IMR-90 (cell line): ENCODE results near the gene RPL41. TPM values are rescaled to one million over a fixed set of nuclear protein-coding genes. Genes with fewer than 3 reads are reported as not detected.

Experiments used
- ATAC-seq: fragments of 200-7000 bp; cut with Tn5 transposase; 2 replicates; pipeline ENCODE4 v1.9.1; 2020; ENCODE audit warnings: low read depth, mild to moderate bottlenecking, moderate library complexity
- BruUV-seq: library from RNA; stranded (reverse); fragments of 400-500 nt; replicated peaks from 2 replicates; lab custom pipeline; 2021; lab: Mats Ljungman, UMichigan
- CTCF ChIA-PET: fragments of 300-600 bp; formaldehyde crosslinking; extraction: SDS; loops from one replicate; lab custom pipeline; 2021; ENCODE audit warnings: antibody characterized with exemption; lab: Yijun Ruan, JAX
- POLR2A ChIA-PET: fragments of 300-600 bp; sonication (Branson Sonifier 250); formaldehyde crosslinking; loops from one replicate; lab custom pipeline; 2022; ENCODE audit warnings: antibody characterized with exemption; ENCODE audit not compliant: unreplicated experiment; lab: Charles Lee
- DNase-seq: peaks from one replicate; pipeline ENCODE4 v3.0.0; 2013
- H2AFZ ChIP-seq: replicated peaks from 2 replicates; pipeline ENCODE3; 2013; ENCODE audit warnings: low read length, mild to moderate bottlenecking; ENCODE audit not compliant: poor library complexity
- H2AK5ac ChIP-seq: 2 replicates; pipeline ENCODE4 v1.6.1; 2013; ENCODE audit warnings: low read depth, low read length, inconsistent platforms
- H2AK9ac ChIP-seq: replicated peaks from 2 replicates; pipeline ENCODE3; 2013; ENCODE audit warnings: mild to moderate bottlenecking, low read depth, low read length, moderate library complexity; ENCODE audit not compliant: poor library complexity
- H2BK120ac ChIP-seq: 2 replicates; pipeline ENCODE4 v1.6.1; 2013; ENCODE audit warnings: low read depth, low read length, inconsistent platforms
- H2BK15ac ChIP-seq: 3 replicates; pipeline ENCODE4 v1.6.1; 2013; ENCODE audit warnings: low read depth, low read length, inconsistent platforms
- H2BK20ac ChIP-seq: 2 replicates; pipeline ENCODE4 v1.6.1; 2013; ENCODE audit warnings: low read depth, mild to moderate bottlenecking, inconsistent platforms, low read length, moderate library complexity
- H2BK5ac ChIP-seq: 2 replicates; pipeline ENCODE4 v1.6.1; 2013; ENCODE audit warnings: mild to moderate bottlenecking, low read depth, low read length, inconsistent platforms; ENCODE audit not compliant: poor library complexity, severe bottlenecking
- H3K14ac ChIP-seq: replicated peaks from 2 replicates; pipeline ENCODE4 v1.6.1; 2013; ENCODE audit warnings: low read depth, low read length, inconsistent platforms
- H3K18ac ChIP-seq: 2 replicates; pipeline ENCODE4 v1.6.1; 2013; ENCODE audit warnings: low read depth, low read length, control low read depth
- H3K23ac ChIP-seq: 2 replicates; pipeline ENCODE4 v1.6.1; 2013; ENCODE audit warnings: low read depth, low read length, inconsistent platforms
- H3K27ac ChIP-seq: 2 replicates; pipeline ENCODE4 v1.5.1; 2013; ENCODE audit warnings: mild to moderate bottlenecking, control low read depth, low read length; ENCODE audit not compliant: insufficient read depth
- H3K27me3 ChIP-seq: 2 replicates; pipeline ENCODE4 v1.6.1; 2013; ENCODE audit warnings: low read length; ENCODE audit not compliant: control insufficient read depth, insufficient read depth
- H3K36me3 ChIP-seq: 2 replicates; pipeline ENCODE4 v1.6.1; 2013; ENCODE audit warnings: low read length, mixed read lengths; ENCODE audit not compliant: control insufficient read depth, insufficient read depth
- H3K4ac ChIP-seq: 2 replicates; pipeline ENCODE4 v1.6.1; 2013; ENCODE audit warnings: low read depth, low read length, inconsistent platforms
- H3K4me1 ChIP-seq: 2 replicates; pipeline ENCODE4 v1.6.1; 2013; ENCODE audit warnings: low read length, mixed read lengths; ENCODE audit not compliant: control insufficient read depth, insufficient read depth
- H3K4me2 ChIP-seq: 2 replicates; pipeline ENCODE4 v1.6.1; 2013; ENCODE audit warnings: low read depth, mild to moderate bottlenecking, control low read depth, low read length, moderate library complexity
- H3K4me3 ChIP-seq: 2 replicates; pipeline ENCODE4 v1.5.1; 2013; ENCODE audit warnings: low read depth, mild to moderate bottlenecking, control low read depth, low read length, moderate library complexity; ENCODE audit not compliant: insufficient read depth
- H3K56ac ChIP-seq: 2 replicates; pipeline ENCODE4 v1.6.1; 2013; ENCODE audit warnings: low read length, inconsistent platforms; ENCODE audit not compliant: insufficient read depth; ENCODE audit errors: extremely low read depth
- H3K79me1 ChIP-seq, 2 experiments: 2 replicates each; pipeline ENCODE4 v1.6.1; 2013; ENCODE audit warnings: low read length in 2 of 2, inconsistent platforms in 1 of 2, low read depth in 1 of 2
- H3K9ac ChIP-seq: 2 replicates; pipeline ENCODE4 v1.6.1; 2013; ENCODE audit warnings: low read depth, low read length, control low read depth
- H3K9me1 ChIP-seq: 2 replicates; pipeline ENCODE4 v1.6.1; 2013; ENCODE audit warnings: low read length, inconsistent platforms; ENCODE audit not compliant: insufficient read depth
- H3K9me3 ChIP-seq: 2 replicates; pipeline ENCODE4 v1.6.1; 2013; ENCODE audit warnings: low read length; ENCODE audit not compliant: control insufficient read depth, insufficient read depth
- H4K20me1 ChIP-seq: 2 replicates; pipeline ENCODE4 v1.6.1; 2013; ENCODE audit warnings: low read length, inconsistent platforms; ENCODE audit not compliant: insufficient read depth
- H4K5ac ChIP-seq: 2 replicates; pipeline ENCODE4 v1.6.1; 2013; ENCODE audit warnings: mild to moderate bottlenecking, low read depth, low read length, control low read depth
- H4K8ac ChIP-seq, 2 experiments: 2 replicates each; pipeline ENCODE4 v1.6.1; 2013; ENCODE audit warnings: low read depth in 2 of 2, low read length in 2 of 2, control low read depth in 1 of 2, inconsistent platforms in 1 of 2
- H4K91ac ChIP-seq: 2 replicates; pipeline ENCODE4 v1.6.1; 2013; ENCODE audit warnings: low read depth, low read length, inconsistent platforms; ENCODE audit not compliant: insufficient read depth
- POLR2A ChIP-seq: IDR thresholded peaks from 2 replicates; pipeline ENCODE4 v1.6.1; 2012; ENCODE audit warnings: mild to moderate bottlenecking, low read depth, low read length
- WGBS, 2 experiments: methylation state at CpG; one replicate each; pipeline versions ENCODE4 v1.1.5 to v1.1.7; 2013; ENCODE audit warnings: missing lambda C conversion rate in 2 of 2; ENCODE audit not compliant: insufficient read length in 1 of 2; ENCODE audit errors: extremely low coverage in 2 of 2; 5-methylcytosine and 5-hydroxymethylcytosine counted together
- dilution Hi-C: fragments of 300-500 bp; cut with HindIII; formaldehyde crosslinking; loops from one replicate; pipeline ENCODE4 v1.14.3; 2018; ENCODE audit warnings: low sequenced_read_pairs; ENCODE audit not compliant: unreplicated experiment
- in situ Hi-C: fragments of 300-500 bp; cut with MboI; formaldehyde crosslinking; loops from 3 replicates; pipeline ENCODE4 v1.14.3; 2019; ENCODE audit warnings: low sequenced_read_pairs, inconsistent platforms, mixed read lengths
- intact Hi-C: fragments of 100-400 bp; cut with micrococcal nuclease; formaldehyde crosslinking; loops from 2 replicates; pipeline ENCODE4 v1.10.0; 2022
- polyA plus RNA-seq, 3 experiments: library from polyadenylated mRNA; depleted of rRNA; stranded (reverse); fragments of >200 nt; gene quantifications; 2 replicates each; pipeline ENCODE4 v1.2.3, GENCODE V29; 2012; ENCODE audit warnings: low replicate concordance in 1 of 3
- total RNA-seq: library from RNA; depleted of rRNA; stranded (reverse); fragments of >200 nt; gene quantifications from 2 replicates; pipeline ENCODE4 v1.2.3, GENCODE V29; 2012
- TF ChIP-seq, protein P1 (sequence below): fragments of 150-350 bp; IDR thresholded peaks from 2 replicates; pipeline ENCODE4 v1.6.1; 2017; ENCODE audit warnings: mild to moderate bottlenecking, antibody characterized with exemption, low read length, low read depth
- TF ChIP-seq, protein P2 (sequence below): conservative IDR thresholded peaks from 2 replicates; pipeline ENCODE4 v1.5.1; 2012; ENCODE audit warnings: mild to moderate bottlenecking, low read depth, low read length, improper control_type of control experiment

Gene RPL41
- total and polyA plus RNA-seq, 2 of the 4 experiments (the other 2 are of a cell fraction): 1,119 to 9,394 TPM

DNA sequence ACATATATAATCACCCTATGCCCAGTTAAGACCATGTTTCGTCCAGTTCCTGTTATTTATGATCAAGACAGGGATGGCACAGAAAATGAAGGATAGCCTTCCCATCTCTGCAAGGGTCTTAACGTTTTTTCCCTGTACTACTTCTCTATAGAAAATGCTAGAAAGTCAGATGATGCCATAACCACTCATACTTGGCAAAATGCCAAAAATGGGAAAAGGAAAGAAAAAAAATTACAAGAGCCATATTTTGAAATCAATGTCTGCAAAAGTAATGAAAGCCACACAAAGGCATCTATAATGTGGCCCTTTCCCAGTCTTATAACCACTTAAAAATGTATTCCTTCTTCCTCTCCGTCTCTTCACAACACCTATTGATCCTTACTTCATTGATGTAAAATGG, 34.1 kb downstream of the RPL41 start:
- dilution Hi-C loops: no loop called here
- H3K79me1 ChIP-seq: peaks cover 22 to 40% of the 10 kb centered on the region in 2 experiments
- no peaks in the 10 kb centered on the region for H3K9me3 ChIP-seq
- no peak overlapping the region for H3K9ac ChIP-seq
- no peak overlapping the region for H2AK9ac ChIP-seq
- H2BK20ac ChIP-seq: no peak overlapping the region
- peaks cover 10% of the 10 kb centered on the region for H3K4me1 ChIP-seq
- H2BK5ac ChIP-seq: no peak overlapping the region
- peaks cover 4% of the 10 kb centered on the region; the same call in 1 of the 2 replicates for H3K36me3 ChIP-seq
- intact Hi-C loops: no loop called here
- H3K18ac ChIP-seq: no peak overlapping the region
- no peak overlapping the region for H2BK15ac ChIP-seq
- H3K4ac ChIP-seq: no peak overlapping the region
- H3K9me1 ChIP-seq: peaks cover 19% of the 10 kb centered on the region
- POLR2A ChIA-PET: interaction anchor here (0.6 kb wide), 1 partner anchor 8 kb away, joined by 4 read pairs; no protein-coding TSS in a partner anchor
- DNase-seq: peak; percentile 43
- H3K56ac ChIP-seq: no peak overlapping the region
- no peak overlapping the region for H4K91ac ChIP-seq
- no peak overlapping the region; a peak in 2 of 4 replicates for H4K8ac ChIP-seq
- no TSS peak for BruUV-seq
- no peak overlapping the region for H3K27ac ChIP-seq
- no peak overlapping the region for H2AFZ ChIP-seq
- no peak overlapping the region for H4K5ac ChIP-seq
- no peak overlapping the region for H2BK120ac ChIP-seq
- no peak for TF ChIP-seq POLR2A
- TF ChIP-seq, protein P1, sequence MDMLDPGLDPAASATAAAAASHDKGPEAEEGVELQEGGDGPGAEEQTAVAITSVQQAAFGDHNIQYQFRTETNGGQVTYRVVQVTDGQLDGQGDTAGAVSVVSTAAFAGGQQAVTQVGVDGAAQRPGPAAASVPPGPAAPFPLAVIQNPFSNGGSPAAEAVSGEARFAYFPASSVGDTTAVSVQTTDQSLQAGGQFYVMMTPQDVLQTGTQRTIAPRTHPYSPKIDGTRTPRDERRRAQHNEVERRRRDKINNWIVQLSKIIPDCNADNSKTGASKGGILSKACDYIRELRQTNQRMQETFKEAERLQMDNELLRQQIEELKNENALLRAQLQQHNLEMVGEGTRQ: no peak
- TF ChIP-seq, protein P2, sequence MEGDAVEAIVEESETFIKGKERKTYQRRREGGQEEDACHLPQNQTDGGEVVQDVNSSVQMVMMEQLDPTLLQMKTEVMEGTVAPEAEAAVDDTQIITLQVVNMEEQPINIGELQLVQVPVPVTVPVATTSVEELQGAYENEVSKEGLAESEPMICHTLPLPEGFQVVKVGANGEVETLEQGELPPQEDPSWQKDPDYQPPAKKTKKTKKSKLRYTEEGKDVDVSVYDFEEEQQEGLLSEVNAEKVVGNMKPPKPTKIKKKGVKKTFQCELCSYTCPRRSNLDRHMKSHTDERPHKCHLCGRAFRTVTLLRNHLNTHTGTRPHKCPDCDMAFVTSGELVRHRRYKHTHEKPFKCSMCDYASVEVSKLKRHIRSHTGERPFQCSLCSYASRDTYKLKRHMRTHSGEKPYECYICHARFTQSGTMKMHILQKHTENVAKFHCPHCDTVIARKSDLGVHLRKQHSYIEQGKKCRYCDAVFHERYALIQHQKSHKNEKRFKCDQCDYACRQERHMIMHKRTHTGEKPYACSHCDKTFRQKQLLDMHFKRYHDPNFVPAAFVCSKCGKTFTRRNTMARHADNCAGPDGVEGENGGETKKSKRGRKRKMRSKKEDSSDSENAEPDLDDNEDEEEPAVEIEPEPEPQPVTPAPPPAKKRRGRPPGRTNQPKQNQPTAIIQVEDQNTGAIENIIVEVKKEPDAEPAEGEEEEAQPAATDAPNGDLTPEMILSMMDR: no peak
- H3K4me3 ChIP-seq: no peak overlapping the region
- no peaks in the 10 kb centered on the region for H3K27me3 ChIP-seq
- no peak overlapping the region for H3K14ac ChIP-seq
- H4K20me1 ChIP-seq: no peaks in the 10 kb centered on the region
- ATAC-seq: no peak
- WGBS, 2 experiments: no CpG with 5 or more reads among the region's 3 CpGs
- no peak overlapping the region for H3K4me2 ChIP-seq
- H2AK5ac ChIP-seq: no peak overlapping the region
- CTCF ChIA-PET: interaction anchor here (0.6 kb wide), 1 partner anchor 11 kb away, joined by 3 read pairs; no protein-coding TSS in a partner anchor
- in situ Hi-C loops: no loop called here
- no peak overlapping the region for H3K23ac ChIP-seq
